Measurements from ENCODE around the gene GRAMD4.

The GRAMD4 gene

GRCh38 chr22:46665751-46666280 lies 45.6 kb downstream of the GRAMD4 start:
- TF ChIP-seq, protein P1, sequence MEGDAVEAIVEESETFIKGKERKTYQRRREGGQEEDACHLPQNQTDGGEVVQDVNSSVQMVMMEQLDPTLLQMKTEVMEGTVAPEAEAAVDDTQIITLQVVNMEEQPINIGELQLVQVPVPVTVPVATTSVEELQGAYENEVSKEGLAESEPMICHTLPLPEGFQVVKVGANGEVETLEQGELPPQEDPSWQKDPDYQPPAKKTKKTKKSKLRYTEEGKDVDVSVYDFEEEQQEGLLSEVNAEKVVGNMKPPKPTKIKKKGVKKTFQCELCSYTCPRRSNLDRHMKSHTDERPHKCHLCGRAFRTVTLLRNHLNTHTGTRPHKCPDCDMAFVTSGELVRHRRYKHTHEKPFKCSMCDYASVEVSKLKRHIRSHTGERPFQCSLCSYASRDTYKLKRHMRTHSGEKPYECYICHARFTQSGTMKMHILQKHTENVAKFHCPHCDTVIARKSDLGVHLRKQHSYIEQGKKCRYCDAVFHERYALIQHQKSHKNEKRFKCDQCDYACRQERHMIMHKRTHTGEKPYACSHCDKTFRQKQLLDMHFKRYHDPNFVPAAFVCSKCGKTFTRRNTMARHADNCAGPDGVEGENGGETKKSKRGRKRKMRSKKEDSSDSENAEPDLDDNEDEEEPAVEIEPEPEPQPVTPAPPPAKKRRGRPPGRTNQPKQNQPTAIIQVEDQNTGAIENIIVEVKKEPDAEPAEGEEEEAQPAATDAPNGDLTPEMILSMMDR (IDR thresholded peaks at IDR 0.05; ENCODE audit: extremely low read depth, insufficient read depth, missing control alignments) = no peak
- DNase-seq (ENCODE audit: low spot score) = no peak
- in situ Hi-C loops (cut with MboI; ENCODE audit: low pct_unique_long_range_greater_than_20kb, low sequenced_read_pairs, unreplicated experiment) = no loop called here

GRCh38 chr22:46666577-46667244 lies 46.5 kb downstream of the GRAMD4 start:
- in situ Hi-C loops (cut with MboI; ENCODE audit: low pct_unique_long_range_greater_than_20kb, low sequenced_read_pairs, unreplicated experiment) = no loop called here
- TF ChIP-seq, protein P1 (IDR thresholded peaks at IDR 0.05; ENCODE audit: extremely low read depth, insufficient read depth, missing control alignments) = no peak
- DNase-seq (ENCODE audit: low spot score) = no peak

DNA sequence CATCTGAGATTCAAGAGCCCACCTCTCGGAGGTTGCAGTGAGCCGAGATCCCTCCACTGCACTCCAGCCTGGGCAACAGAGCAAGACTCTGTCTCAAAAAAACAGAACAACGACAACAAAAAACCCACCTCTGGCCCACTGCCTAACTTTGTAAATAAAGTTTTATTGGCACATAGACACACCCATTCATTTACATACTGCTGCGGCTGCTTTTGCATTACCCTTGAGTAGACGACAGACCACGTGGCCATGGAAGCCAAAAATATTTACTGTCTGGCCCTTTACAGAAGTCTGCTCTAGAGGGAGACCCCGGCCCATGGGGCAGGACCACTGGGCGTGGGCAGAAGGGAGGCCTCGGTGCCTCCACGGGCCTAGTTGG lies 47.0 kb downstream of the GRAMD4 start:
- DNase-seq (ENCODE audit: low spot score) = no peak
- in situ Hi-C loops (cut with MboI; ENCODE audit: low pct_unique_long_range_greater_than_20kb, low sequenced_read_pairs, unreplicated experiment) = no loop called here
- TF ChIP-seq, protein P1 (IDR thresholded peaks at IDR 0.05; ENCODE audit: extremely low read depth, insufficient read depth, missing control alignments) = no peak

DNA sequence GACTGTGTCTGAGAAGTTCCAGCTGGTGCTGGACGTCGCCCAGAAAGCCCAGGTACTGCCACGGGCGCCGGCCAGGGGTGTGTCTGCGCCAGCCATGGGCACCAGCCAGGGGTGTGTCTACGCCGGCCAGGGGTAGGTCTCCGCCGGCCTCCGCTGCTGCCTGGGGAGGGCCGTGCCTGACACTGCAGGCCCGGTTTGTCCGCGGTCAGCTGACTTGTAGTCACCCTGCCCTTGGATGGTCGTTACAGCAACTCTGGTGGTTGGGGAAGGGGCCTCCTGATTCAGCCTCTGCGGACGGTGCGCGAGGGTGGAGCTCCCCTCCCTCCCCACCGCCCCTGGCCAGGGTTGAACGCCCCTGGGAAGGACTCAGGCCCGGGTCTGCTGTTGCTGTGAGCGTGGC lies 47.9 kb downstream of the GRAMD4 start:
- in situ Hi-C loops (cut with MboI; ENCODE audit: low pct_unique_long_range_greater_than_20kb, low sequenced_read_pairs, unreplicated experiment) = no loop called here
- TF ChIP-seq, protein P1 (IDR thresholded peaks at IDR 0.05; ENCODE audit: extremely low read depth, insufficient read depth, missing control alignments) = no peak
- no peak for DNase-seq (ENCODE audit: low spot score)

DNA sequence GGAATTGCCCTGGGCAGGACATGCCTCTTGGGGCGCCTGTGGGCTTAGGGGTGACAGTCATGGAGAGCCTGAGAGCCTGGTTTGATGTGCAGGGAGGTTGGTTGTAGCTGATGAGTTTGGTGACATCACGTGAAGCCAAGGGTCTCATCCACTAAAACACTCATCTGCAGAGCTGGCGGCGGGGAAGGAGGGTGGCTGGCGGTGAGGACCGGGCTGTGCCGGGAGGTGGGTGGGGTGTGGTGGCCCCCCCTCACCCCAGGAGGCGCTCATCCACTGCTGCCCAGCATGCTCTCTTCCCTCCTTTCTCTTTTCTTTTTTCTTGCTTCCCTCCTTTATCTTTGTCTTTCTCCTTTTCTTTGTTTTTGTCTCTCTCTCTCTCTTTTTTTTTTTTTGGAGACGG lies 49.0 kb downstream of the GRAMD4 start:
- TF ChIP-seq, protein P1 (IDR thresholded peaks at IDR 0.05; ENCODE audit: extremely low read depth, insufficient read depth, missing control alignments) = no peak

DNA sequence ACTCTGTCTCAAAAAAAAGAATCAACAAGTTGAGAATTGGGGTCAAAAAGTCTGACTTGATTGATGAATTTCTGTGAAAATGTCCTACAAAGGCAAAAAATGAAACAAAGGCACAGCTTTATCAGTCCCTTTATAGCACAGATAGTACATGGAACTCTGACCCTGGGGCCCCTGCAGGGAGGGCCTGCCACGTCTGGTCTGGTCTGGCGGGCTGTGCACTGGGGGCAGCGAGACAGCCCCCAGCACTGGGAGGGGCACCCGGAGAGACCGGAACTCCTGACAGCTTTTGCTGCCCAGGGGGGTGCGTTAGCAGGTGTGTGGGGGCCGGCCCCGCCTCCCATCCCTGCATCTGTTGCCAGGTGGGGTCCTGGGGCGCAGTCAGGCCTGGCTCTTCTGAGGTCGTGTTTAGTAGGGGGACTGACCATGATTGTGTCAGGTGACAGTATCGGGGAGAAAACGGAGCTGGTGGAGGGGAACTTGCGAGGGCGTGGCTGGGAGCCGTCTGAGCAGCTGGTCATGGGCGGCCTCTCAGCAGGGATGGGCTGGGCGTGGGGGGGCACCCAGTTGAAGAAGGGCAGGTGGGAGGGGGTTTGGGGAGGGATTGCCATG lies 51.7 kb downstream of the GRAMD4 start:
- TF ChIP-seq, protein P1 (IDR thresholded peaks at IDR 0.05; ENCODE audit: extremely low read depth, insufficient read depth, missing control alignments) = no peak
- in situ Hi-C loops (cut with MboI; ENCODE audit: low pct_unique_long_range_greater_than_20kb, low sequenced_read_pairs, unreplicated experiment) = no loop called here
- DNase-seq (ENCODE audit: low spot score) = no peak

More for the DNA sequence above, 49.0 kb downstream of the GRAMD4 start:
- in situ Hi-C loops (cut with MboI; ENCODE audit: low pct_unique_long_range_greater_than_20kb, low sequenced_read_pairs, unreplicated experiment) = no loop called here
- DNase-seq (ENCODE audit: low spot score) = no peak

All from GM13977 (cell line).